NCI-H69 (cell line): ENCODE data around the gene LRWD1.
"Not testable (repeated sequence)": the region's sequence is repeated elsewhere in the genome, so short reads cannot be mapped to it uniquely, and the experiment has no call there.

Source experiments
- DNase-seq: peaks from one replicate; lab custom pipeline; 2025; lab: John Stamatoyannopoulos, UW

The LRWD1 gene

DNA sequence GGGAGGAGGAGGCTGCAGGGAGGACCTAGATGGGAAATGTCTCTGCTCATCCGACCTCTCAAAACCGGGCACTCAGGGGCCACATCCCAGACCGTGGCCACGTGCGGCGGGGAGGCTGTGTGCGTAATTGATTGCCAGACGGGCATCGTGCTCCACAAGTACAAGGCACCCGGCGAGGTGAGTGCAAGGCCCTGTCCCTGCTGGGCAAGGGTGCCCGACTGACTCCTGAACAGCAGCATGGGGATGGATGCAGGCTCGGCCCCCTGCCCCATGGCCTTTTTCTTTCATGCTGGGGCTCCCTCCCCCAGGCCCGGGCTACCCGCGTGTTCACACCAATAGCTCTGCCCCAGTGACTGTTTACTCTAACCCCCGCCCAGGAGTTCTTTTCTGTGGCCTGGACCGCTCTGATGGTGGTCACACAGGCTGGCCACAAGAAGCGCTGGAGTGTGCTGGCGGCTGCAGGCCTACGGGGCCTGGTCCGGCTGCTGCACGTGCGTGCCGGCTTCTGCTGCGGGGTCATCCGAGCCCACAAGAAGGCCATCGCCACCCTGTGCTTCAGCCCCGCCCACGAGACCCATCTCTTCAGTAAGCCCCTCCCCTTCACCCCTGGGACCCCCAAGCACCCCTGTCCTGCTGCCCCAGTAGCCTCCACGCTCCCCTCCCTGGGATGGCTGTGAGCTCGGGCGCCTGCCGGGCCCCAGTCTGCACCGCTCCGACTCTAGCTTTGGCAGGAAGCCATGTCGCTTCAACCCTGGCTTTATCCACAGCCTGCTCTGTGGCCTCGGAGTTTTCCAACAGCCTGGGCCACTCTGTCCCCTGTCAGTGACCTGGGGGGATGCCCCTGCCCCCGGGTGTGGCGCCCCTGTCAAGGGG is 3.9 kb downstream of the LRWD1 start:
- DNase-seq: no peak

DNA sequence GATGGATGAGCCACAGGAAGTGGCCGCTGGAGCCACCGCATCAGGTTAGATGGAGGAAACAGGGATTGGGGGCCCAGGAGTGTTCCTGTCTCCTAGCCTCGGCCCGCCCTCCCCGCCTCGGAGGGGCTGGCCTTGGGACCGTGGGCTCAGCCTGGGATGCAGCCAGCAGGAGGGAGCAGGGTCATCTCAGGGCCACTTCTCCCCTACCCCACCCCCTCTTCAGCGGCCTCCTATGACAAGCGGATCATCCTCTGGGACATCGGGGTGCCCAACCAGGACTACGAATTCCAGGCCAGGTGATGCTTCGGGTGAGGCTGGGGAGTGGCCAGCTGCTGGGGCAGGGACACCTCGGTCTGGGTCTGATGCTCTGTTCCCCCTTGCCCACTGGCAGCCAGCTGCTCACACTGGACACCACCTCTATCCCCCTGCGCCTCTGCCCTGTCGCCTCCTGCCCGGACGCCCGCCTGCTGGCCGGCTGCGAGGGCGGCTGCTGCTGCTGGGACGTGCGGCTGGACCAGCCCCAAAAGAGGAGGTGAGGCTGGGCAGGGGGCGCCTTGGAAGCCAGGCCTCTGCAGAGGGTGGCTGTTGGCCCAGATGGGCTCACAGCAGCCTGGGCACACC is 4.7 kb downstream of the LRWD1 start:
- no peak for DNase-seq

DNA sequence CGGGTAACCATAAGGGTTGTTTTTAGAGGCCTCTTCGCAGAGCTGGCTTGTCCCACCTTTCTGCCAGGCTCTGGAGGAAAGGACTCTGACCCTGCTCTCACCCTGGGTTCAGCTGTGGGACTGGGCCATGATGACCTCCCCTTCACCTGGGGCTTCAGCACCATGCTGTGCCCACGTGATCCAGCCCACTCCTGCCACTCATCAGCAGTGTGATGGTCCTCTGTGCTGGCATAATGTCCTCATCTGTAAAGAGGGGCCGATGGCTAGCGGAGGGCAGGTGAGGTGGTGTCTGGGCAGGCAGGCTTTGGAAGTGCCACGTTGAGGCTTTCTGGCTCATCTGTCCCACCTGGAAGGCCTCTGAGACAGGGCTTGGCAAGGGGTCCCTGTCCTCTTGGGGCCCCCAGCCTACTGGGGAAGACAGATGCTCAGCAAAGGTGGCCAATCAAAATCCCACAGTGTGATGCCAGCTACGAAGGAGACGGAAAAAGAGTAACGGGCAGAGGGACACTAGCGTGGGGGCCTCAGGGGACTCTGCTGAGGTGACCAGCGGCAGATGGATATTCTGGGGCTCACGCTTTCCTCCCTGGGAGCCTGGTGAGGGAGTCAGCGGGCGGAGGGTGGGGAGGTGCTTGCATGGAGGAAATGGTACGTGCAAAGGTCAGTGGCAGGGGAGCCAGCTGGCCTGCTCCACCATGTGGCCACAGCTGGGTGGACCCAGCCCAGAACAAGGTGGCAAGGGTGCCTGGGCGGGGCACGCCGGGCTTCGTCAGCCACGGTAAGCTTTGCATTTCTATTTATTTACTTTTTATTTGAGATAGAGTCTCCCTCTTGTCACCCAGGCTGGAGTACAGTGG is 5.4 kb downstream of the LRWD1 start:
- DNase-seq: no peak

DNA sequence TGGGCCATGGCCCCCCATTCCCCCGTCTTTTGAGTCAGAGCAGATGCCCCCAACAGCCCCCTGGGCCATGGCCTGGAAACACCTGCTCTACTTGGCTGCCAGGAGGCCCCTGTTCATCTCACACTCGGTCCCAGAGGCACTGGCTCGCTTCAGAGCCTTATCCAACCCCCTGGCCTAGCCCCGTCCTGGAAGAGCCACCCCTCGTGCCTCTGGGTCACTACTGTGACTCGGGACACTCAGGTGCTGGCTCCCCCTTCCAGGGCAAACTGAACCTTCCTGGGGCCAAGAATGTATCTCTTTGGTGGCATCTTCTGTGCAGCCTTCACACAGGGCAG is 7.0 kb downstream of the LRWD1 start:
- no peak for DNase-seq

DNA sequence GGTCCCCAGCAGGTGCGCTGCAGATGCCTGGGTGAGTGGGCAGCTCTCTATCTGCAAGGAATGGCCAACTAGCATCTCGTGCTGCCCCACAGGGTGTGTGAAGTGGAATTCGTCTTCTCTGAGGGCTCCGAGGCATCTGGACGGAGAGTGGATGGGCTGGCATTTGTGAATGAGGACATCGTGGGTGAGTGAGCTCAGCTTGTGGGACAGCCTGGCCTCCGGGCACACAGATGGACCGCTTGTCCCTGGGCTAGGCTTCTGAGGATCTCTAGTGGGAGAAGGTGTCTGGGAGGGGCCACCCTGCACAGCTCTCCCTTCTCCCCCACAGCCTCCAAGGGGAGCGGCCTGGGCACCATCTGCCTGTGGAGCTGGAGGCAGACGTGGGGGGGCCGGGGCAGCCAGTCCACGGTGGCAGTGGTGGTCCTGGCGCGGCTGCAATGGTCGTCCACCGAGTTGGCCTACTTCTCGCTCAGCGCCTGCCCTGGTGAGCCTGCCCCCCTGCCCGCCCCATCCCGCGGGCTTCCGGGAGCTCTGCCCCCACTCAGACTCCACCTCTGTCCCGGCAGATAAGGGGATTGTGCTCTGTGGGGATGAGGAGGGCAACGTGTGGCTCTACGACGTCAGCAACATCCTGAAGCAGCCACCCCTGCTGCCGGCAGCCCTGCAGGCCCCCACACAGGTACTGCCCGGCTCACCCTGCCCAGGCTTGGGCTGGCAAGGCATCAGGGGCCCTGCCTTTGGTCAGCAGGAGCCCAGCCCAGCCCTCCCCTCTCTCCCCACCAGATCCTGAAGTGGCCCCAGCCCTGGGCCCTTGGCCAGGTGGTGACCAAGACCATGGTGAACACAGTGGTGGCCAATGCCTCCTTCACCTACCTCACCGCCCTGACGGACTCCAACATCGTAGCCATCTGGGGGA is 7.6 kb downstream of the LRWD1 start:
- DNase-seq: no peak

DNA sequence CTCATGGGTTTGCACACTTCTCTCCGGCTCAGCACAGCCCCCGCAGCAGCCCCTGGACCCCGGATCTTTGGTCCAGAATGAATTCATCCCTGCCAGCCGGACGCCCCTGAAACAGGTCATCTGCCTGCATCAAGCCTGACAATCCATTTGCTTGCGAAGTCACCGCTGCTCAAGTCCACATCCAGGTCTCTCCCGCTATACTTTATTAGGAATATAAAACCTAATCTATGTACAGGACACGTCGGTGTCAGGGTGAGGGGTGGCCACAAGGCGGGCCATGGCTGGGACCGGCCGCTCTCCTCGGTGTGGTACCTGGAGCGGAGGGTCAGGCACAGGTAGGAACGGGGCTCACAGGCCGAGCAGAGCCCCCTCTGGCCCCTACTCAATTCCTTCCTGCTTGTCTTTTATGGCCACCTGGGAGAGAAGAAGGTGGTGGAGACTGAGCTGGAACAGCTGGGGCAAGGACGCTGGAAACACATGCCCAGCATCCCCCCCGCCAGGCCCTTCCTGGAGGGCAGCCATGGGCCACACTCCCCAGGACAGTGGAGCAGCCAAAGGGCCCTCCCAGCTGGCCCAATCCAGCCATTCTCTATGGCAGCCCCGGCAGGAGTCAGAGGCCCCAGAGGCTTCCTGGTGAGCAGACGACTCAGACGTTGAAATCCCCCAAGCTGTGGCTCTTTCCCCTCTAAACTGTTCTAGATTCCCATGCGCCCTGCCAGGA is 8.6 kb downstream of the LRWD1 start:
- no peak for DNase-seq

DNA sequence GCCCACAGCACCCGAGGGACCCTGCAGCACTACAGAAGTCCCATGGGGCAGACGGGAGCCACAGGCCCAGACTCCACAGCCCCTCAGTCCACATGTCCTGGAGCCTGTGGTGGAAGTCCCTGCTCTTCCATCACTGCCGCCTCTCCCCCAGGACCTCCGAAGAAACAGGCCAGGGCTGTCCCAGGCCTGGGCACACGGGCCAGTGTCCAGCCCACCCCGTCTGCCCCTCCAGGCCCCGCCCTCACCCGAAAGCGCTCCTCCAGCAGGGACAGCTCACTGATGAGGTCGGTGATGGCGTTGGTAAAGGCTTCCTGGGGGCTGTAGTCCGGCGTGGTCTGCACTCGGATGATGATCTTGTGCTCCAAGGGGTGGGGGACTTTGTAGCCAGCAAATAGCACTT is 9.3 kb downstream of the LRWD1 start:
- DNase-seq: not testable (repeated sequence)

DNA sequence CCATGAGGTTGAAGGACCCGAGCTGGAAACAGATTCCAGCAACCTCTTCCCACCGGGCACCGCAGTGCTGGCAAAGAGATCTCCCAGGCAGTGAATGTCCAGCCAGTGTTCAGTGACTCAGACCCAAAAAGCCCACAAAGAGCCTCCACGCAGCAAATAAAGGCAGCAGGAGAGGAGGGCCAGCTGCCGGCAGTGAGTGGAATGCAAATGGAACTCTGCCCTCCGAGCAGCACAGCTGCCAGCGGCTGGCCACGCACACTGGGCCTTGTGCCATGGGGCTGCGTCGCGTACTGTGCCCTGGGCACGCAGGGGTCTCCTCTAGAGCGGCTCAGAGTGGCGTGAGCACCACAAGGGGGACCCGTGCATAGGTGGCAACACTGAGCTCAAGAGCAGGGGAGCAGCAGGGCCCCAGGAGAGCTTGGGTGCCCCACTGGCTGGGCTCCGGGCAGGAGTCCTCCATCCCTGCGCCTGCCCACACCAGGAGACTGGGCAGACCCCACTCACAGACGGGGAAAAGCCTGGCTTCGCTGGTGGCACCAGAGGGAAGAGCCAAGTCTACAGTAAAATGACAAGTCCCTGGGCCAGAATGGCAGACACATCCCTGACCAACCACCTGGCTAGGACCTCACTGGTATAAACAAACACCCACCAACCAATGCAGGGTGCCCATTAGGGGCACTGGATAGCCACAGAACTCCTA is 10.1 kb downstream of the LRWD1 start:
- DNase-seq: not testable (repeated sequence)

DNA sequence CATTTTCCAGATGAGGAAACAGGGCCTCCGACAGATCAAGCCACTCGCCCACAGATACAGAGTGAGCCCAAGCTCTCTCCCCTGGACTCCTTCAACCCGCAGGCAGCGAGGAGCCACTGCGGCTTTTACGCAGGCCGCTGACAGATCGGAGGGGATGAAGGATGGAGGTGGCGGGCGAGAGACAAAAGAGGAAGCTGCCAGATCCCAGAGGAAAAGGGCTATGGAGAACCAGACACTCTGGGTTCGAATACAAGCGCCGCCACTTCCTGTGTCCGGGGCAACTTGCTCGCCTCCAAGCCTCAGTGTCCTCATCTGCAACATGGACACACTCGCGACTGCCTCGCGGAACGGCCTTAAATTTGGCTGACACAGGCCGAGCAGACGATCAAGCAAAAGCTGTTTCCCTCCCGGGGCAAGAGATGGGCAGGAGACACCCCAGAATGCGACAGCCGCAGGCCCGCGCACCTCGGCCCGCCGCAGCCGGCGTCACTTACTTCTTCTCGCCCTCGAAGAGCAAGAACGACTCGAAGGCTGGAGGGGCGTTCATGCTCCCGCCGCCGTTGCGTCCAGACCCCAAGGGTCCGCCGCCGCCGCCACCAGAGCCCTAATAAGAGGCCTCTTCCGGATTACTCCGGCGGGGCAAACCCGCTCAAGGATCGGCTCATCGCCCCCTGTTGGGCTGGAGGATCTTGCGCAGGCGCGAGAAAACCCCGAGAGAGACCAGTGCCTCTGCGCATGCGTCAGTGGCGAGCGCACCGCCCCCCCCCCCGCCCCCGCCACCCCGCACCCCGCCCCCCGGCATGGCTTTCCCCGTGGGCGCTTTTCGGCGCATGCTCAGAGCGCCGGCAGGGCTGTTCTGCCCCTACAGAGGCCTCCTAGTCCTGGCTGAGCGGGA is 13.8 kb downstream of the LRWD1 start, which contains the start of gene POLR2J:
Gene POLR2J, minus strand, starts transcription at position 609 of the 895 bp plus-strand sequence. Its CDS starts 62 bp downstream, at position 547.
- not testable (repeated sequence) for DNase-seq

DNA sequence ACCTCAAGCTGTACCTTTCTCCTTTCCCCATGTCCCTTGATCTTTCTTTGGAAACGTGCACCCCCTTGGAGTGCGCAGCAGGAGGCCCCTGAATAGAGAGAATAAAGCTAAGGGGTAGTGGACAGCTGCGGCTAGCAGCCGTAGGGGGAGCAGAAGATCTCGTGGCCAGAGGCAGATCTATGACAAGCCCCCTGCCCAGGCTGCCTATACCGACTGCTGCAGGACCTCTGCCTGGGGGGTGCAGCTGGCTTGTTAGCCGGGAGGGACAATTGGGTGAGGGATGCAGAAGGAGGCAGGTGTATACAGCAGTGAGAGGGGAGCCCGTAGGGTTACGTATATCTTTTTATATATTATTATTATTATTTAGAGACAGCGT is 14.4 kb downstream of the LRWD1 start:
- not testable (repeated sequence) for DNase-seq

DNA sequence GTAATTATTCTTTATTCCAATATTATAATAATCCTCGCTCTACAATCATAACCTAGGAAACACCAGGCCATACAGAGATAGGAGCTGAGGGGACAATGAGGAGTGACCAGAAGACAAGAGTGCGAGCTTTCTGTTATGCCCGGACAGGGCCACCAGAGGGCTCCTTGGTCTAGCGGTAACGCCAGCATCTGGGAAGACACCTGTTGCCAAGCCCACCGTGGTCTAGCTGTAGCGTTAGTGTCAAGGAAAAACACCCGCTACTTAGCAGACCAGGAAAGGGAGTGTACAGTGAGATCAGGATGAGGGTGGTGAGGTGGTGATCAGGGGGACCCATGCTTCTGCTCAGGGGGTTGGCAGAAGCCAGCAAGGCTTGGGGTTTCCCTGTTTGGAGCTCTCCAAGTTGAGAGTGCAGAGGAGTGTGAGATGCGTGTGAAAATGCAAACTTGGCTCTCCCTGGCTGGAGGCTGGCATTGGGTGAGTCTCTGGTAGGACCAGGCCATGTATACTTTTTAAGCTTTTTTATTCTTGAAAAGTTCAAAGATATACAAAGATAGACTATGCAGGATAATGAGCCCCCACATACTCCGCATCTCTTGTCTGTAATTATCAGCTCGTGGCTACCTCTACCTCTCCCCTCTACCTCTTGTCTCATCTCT is 15.3 kb downstream of the LRWD1 start:
- not testable (repeated sequence) for DNase-seq

DNA sequence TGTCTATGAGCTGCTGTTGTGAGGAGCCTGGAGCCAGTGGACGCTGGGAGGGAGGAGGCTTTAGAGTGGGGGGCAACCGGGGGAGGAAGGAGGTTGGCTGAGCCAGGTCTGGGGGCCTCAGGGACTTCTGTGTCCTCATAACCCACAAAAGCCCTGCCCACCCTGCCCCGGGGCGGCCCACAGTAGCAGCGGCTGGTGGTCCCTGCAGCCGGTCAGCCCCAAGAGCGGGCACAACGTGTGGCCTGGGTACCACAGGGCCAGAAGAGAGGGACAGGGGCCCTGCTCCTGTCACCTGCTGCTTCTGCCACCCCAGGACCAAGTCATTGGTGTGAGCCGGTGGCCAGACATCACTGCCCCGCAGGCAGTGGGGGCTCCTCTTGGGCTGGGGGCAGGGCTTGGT is 17.2 kb downstream of the LRWD1 start:
- not testable (repeated sequence) for DNase-seq

DNA sequence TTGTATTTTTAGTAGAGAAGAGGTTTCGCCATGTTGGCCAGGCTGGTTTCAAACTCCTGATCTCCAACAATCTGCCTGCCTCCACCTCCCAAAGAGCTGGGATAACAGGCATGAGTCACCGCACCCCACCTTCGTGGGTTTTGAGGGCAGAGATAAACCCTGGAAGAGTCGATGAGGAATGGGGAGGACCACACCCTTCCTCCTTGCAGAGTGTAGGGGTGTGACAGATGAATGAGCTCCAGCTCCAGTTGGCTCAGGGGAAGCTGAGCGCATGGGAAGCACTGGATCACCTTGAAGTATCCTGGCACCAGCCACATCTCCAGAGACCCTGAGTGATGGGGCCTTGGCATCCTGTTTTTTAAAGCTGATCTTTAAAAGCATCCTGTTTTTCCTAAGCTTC is 19.5 kb downstream of the LRWD1 start:
- not testable (repeated sequence) for DNase-seq

DNA sequence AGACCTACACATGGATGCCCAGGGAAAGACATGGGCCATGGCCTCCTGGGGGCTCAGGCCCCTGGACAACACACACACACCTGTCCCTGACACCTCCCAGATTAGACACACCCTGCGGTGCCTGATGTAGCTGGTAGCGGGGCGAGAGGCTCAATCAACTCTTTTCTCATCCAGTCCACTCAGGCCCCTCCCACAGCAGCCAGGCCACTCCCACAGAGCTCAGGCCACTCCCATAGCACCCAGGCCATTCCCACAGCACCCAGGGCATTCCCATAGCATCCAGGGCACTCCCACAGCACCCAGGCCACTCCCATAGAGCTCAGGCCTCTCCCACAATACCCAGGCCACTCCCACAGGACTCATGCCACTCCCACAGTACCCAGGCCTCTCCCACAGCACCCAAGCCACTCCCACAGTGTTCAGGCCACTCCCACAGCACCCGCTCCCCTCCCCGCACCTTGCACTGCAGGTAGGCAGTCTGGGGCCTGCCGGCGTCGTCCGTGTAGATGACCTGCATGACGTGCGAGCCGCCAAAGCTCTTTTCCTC is 25.8 kb downstream of the LRWD1 start:
- not testable (repeated sequence) for DNase-seq

DNA sequence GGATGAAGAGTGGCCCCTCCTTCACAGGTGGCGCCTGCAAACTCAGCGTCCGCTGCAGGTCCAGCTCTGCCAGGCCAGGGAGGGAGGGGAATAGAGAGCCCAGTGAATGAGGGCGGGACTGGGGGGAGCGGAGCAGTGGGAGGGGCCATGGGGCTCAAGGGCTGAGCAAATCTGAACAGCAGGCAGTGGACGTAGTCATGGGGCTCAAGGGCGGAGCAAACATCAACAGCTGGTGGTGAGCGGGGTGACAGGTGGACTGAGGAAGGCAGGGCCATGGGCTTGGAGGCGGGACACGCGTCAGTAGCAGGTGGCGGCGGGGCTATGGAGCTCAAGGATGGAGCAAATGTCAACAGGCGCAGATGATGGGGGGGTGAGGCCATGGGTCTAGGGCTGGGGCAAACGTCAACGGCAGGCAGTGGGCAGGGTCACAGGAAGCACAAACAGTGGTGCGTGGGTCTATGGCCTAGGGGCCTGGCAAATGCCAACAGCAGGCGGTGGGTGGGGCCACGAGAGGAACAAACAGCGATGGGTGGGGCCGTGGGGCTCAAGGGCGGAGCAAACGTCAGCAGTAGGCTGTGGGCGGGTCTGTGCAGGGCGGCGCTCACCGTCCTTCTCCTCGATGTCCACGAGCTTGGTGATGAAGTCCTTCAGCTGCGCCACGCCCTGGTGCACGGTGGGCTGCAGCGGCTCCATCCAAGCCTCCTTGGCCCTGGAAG is 28.6 kb downstream of the LRWD1 start:
- not testable (repeated sequence) for DNase-seq

DNA sequence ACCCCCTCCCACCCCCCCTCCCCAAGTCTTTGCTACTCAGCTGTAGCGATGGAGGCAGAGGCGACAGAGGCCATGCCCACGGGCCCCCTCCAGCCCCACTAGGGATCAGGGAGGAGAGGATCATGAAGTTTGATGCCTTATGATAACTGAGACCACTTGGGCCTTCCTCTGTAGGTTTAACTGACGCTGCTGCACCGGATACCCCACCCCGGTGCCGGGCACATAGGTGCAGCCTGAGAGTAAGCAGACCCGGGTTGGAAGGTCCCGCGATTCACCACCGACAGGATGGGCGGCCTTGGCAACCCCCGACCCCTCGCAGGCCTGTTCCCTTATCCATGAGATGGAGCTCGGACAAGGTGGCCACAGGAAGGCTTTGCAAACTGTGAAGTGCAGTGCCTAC is 29.2 kb downstream of the LRWD1 start:
- DNase-seq: not testable (repeated sequence)

DNA sequence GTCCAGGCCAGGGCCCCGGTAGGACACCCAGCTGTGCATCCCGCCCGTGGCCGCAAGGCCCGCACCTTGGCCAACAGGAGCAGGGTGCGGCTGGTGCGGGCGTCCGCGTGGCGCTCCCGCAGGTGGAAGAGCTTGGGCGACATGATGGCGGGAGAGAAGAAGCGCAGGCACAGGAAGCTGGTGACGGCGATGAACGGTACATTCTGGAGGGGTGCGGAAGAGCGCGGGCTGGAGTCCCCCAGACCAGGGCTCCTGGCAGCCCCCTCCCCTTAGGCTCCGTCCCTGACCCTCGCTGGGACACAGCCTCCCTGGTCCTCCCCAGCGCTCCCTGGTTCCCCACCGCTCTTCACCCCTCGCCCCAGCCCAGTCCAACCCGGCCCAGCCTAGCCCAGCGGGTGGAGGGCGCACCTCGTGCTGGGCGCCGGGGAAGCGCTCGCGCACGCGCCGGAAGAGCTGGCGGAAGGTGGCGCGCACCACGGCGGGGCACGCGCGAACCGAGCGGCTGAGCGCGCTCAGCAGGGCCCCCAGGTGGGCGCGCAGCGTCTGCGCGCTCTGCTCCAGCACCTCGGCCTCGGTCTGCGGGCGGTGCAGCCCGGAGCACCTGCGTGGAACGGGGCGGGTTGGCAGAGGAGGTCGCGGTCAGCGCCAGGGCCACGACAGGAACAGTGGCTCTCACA is 29.8 kb downstream of the LRWD1 start:
- DNase-seq: not testable (repeated sequence)
